GM04503 (cell line): ENCODE results near the gene PALLD.

Experiments
- DNase-seq: peaks from one replicate; pipeline ENCODE4 v3.0.0-alpha.2; 2012; ENCODE audit warnings: low read depth

PALLD gene

GRCh38 chr4:168877511-168878491 is 380.9 kb downstream of the PALLD start:
- DNase-seq = no peak

DNA sequence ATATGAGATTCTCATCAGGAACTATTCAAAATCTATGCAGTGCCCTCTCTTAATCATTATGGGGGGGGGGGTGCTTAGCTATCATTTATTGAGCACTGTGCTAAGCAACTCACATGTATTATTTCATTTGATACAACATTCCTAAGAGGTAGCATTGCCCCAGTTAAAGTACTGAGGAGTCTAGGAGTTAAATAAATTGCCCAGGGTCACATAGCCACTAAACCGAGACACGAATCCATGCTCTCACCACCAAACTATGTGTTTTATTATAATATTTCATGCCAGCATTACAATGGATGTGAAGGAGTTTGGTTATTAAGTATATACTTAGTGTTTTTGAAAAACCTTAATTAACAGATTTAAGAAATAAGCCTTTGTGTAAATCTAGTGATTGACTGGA is 381.8 kb downstream of the PALLD start:
- DNase-seq = no peak

DNA sequence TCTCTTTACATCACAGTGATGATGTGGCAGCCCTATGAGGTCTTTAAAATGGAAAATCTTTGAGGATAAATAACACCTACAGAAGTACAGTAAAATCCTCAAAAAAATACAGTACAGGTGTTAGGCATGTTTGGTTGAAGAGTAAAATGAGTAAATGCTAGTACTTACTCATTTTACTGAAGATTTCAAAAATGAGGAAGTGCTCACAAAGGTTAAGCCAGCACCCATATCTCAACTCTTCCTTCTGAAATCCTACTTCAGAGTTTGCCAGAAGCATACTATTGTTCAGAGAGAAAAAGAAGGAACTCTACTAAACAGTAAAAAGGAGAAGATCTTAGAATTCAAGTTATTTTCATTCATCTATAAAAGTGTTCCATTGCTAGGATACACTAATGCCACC is 382.3 kb downstream of the PALLD start:
- DNase-seq = no peak

DNA sequence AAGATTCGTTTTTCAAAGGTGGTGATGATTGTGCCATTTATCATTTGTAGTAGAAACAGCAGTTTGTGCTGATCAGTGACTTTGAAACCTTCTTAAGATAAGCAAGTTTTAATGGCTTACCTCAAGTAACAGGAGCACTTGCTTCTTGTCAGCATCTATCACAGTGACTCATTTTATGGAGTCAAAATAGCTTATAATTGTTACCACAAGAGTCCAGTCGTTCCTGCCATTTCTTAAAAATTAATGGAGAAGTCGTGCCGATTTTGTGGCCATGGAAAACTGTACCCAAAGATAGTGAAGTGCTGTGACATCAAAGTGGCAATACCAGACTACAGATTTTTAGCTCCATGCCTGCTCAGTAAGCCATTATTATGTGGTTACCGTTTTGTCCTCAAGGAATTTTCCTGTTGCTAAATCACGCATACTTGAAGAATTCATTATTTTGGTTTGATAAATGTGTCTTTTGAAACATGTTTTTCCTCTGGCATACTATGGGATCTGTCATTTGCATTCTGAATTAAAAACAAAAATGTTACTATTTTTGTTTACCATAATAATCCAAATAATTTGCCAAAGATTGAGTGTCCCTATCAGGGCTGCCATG is 383.3 kb downstream of the PALLD start:
- DNase-seq = peak; percentile 55

- DNase-seq = no peak
Measured at GRCh38 chr4:168880811-168881595, 384.2 kb downstream of the PALLD start.

- no peak for DNase-seq
Measured at GRCh38 chr4:168881781-168882420, 385.0 kb downstream of the PALLD start.

DNA sequence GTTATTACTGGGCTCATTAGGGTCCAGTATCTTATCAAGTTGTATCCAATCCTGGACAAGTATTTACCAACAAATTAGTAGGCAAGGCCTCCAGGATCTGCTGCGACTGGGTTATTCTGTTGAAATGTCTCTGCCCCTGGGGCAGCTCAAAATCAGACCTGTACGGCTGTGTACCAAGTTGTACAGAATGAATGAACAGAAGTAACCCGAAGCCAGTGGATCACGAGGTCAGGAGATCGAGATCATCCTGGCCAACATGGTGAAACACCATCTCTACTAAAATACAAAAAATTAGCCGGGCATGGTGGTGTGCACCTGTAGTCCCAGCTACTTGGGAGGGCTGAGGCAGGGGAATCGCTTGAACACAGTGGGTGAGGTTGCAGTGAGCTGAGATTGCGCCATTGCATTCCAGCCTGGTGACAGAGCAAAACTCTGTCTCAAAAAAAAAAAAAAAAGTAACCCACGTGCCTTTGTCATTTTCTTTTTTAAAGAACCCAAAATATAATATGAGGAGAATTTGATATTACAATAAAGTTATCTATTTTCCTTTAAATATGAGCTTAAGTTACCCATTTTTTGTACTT is 385.9 kb downstream of the PALLD start:
- DNase-seq = no peak

- DNase-seq = no peak
Measured at GRCh38 chr4:168883513-168883912, 386.7 kb downstream of the PALLD start.

GRCh38 chr4:168884251-168885124 is 387.6 kb downstream of the PALLD start:
- no peak for DNase-seq

GRCh38 chr4:168885400-168885799 is 388.5 kb downstream of the PALLD start:
- DNase-seq = no peak

DNA sequence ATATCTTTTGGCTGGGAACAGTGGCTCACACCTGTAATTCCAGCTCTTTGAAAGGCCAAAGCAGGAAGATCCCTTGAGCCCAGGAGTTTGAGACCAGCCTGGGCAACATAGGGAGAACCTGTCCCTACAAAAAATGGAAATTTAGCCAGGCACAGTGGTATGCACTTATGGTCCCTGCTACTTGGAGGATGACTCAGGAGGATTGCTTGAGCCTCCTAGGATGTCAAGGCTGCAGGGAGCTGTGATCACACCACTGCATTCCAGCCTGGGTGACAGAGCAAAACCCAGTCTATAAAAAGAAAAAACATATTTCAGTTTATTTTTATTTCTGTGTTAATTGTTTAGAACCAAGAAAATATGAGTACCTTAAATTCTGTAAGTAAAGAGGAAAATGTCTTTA is 389.5 kb downstream of the PALLD start:
- DNase-seq = no peak

GRCh38 chr4:168887809-168888208 is 391.0 kb downstream of the PALLD start:
- DNase-seq = no peak

DNA sequence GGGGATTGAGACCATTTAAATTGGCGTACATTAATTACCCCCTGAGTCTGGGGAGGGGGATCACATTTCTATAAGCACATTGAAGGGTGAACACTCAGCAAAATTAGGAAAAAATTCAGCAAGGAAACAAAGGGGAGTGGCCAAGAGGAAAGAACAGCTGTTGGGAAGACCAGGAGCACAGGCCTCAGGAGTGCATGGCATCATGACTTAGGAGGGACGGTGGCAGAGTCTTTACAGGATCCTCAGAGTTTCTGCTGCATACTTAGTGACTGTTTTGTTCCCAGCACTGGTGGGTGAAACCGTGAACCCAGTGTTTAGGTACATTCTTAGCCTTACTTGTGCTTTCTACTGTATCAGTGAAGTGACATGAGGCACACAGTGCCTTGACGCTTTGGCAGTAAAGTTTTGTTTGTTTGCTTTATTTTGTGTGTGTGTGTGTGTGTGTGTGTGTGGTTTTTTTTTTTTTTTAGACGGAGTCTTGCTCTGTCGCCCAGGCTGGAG is 391.9 kb downstream of the PALLD start:
- no peak for DNase-seq

- no peak for DNase-seq
Measured at GRCh38 chr4:168891086-168891485, 394.2 kb downstream of the PALLD start.

DNA sequence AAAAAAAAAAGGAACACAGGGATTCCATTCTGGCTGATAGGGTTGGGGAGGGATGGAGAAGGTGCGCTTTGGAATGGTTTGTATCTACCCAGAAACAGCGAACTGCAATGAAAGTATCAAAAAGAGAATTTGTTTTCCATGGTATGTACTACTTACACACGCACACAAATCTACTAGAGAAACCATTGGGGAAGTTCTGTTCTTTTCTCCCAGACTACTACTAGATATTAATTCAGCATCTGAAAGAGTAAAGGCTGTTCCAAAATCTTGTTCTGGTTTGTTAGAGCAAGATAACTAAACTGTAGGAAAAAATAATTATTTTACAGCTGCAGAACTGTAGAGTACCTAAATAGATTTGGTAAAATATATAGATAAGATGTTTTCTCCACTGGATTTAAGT is 394.8 kb downstream of the PALLD start:
- no peak for DNase-seq

- no peak for DNase-seq
Measured at GRCh38 chr4:168892475-168892874, 395.6 kb downstream of the PALLD start.

DNA sequence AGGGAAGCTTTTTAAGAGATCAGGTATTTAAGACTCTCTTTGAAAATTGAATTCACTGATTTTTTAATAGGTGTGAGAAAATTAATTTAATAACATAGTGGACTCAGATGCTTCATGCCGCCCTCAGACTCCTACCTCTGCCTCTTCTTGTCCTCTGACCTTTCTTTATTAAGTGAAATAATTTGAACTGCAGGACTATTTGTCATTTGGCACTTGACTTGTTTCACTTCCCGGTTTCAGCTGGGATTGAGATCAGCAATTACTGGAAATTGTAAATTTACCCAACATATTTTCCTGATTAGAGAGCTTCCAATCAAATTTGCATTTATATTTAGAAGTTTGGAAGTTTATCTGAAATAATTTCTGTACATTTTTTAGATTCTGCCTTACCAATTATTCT is 396.4 kb downstream of the PALLD start:
- no peak for DNase-seq

- no peak for DNase-seq
Measured at GRCh38 chr4:168893807-168894206, 397.0 kb downstream of the PALLD start.

- DNase-seq = no peak
Measured at GRCh38 chr4:168900080-168900479, 403.2 kb downstream of the PALLD start.

DNA sequence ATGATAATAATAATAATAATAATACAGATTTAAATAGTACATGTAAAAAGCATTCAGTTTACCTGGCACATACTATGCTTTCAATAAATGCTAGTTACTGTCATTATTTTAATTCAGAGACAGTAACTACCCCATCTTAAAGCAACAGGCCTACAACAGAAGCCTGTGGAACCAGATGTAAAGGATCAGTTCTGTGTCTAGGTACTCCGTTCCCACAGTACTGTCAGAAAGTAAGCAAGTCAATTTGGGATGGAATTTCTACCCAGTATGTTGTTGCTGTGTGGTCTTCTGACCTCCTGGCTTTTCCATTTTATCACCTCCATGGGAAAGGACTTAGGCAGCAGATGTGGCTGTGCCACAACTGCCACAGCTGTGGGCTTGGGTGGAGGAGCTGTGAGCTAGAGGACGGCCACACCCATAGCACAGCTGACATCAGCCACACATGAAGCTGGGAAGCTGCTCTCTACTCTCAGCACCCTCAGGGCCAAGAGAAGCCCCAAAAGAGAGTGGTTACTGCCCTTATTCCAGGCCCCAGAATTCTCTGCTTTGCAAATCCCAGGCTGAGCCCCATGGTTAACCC is 410.4 kb downstream of the PALLD start:
- no peak for DNase-seq
